ACHN (cell line): ENCODE results near the gene PERM1.
A peak's percentile ranks its signal among the peaks of the same experiment; 100 is the strongest.
"Not testable (repeated sequence)": the region's sequence is repeated elsewhere in the genome, so short reads cannot be mapped to it uniquely, and the experiment has no call there.

Experiments
- DNase-seq: peaks from one replicate; pipeline ENCODE4 v3.0.0-alpha.2; 2015
- in situ Hi-C: cut with HindIII; loops from 2 replicates; pipeline ENCODE4 v1.10.0; 2017; ENCODE audit warnings: low sequenced_read_pairs, low pct_ligation_motif_present, low pct_unique_long_range_greater_than_20kb

PERM1 gene

GRCh38 chr1:981955-982558 lies at the start of gene PERM1:
Gene PERM1 (minus strand): TSS chr1:982093. CDS start chr1:981029, 1,064 bp downstream.
- no peak for DNase-seq
- in situ Hi-C loops, result no loop called here

GRCh38 chr1:1030867-1031658 lies 49.2 kb upstream of the PERM1 start:
- DNase-seq, in situ Hi-C loops: not testable (repeated sequence)

DNA sequence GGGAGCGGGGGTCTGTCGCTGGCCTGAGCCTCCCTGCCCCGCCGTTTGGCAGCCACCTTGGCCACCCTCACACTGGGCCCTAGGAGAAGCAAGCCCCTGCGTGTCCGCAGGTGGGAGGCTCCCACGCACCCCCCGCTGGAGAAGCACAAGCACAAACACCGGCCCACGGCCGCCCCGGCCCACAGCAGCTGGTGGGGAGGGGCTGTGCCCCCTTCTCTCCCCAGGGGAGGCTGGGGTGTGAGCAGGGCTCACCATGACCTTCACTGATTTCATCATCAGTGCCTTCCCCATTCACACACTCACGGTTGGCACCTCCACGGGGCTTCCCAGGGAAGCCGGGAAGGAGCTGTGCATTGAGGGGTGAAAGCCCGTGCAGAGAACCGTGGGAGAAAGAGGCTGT lies 45.9 kb upstream of the PERM1 start:
- in situ Hi-C loops, result no loop called here
- DNase-seq, result no peak

GRCh38 chr1:1026599-1027413 lies 44.9 kb upstream of the PERM1 start:
- DNase-seq, result no peak

GRCh38 chr1:1025730-1026129 lies 43.8 kb upstream of the PERM1 start:
- no peak for DNase-seq
- in situ Hi-C loops, result no loop called here

More at GRCh38 chr1:1026599-1027413, 44.9 kb upstream of the PERM1 start:
- in situ Hi-C loops, result no loop called here

GRCh38 chr1:1024771-1025699 lies 43.1 kb upstream of the PERM1 start:
- DNase-seq, result peak; percentile 85
- in situ Hi-C loops, result no loop called here

DNA sequence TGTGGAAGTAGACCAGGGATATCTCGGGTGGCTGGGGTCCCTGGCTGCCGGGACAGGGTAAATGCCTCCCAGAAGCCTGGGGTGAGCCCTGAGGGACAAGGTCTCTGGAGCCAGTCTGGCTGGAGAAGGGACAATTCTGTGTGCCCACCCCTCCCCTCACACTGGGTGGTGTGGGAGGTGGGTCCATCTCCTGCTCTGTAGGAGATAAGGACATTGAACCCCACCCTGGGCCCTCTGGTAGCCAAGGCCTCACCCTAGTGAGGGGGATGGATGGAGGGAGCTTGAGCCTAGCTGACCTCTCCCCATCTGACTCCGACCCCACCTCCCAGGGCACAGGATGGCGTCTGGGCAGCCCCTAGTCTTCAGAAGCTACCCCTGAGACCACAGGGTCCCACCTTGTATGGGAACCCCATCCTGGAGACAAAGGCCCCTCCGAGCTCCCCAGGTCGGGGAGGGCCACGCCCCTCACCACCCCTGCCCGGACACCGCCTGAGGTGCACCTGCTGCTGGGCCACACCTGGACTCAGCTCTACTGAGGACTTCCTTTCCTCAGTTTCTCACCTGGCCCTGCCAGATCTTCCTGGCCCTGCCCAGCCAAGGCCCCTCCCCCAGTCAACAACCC lies 42.4 kb upstream of the PERM1 start:
- DNase-seq, result no peak
- in situ Hi-C loops, result no loop called here

DNA sequence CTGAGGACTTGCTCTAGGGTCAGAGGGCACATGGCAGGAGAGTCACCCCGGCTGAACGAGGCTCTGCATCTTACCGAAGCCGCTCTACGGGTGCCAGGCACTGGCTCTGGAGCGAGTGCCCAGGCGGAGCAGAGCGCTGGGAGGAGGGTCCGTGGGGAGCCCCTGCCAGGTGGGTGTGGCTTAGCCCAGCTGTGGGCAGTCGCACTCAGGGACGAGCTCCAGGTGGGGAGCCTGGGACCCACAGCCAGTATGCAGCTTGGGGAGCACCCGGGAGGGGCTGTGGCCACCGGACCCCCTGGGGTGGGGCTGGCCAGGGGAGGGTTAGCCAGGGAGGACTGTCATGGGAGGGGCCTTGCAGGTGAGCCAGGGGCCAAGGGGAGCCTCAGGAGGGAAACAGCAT lies 41.8 kb upstream of the PERM1 start:
- DNase-seq, result no peak
- in situ Hi-C loops, result no loop called here

GRCh38 chr1:1022302-1023009 lies 40.6 kb upstream of the PERM1 start:
- no peak for DNase-seq
- in situ Hi-C loops, result no loop called here

GRCh38 chr1:1021920-1022259 lies 40.0 kb upstream of the PERM1 start:
- peak; percentile 78 for DNase-seq
- in situ Hi-C loops, result no loop called here

DNA sequence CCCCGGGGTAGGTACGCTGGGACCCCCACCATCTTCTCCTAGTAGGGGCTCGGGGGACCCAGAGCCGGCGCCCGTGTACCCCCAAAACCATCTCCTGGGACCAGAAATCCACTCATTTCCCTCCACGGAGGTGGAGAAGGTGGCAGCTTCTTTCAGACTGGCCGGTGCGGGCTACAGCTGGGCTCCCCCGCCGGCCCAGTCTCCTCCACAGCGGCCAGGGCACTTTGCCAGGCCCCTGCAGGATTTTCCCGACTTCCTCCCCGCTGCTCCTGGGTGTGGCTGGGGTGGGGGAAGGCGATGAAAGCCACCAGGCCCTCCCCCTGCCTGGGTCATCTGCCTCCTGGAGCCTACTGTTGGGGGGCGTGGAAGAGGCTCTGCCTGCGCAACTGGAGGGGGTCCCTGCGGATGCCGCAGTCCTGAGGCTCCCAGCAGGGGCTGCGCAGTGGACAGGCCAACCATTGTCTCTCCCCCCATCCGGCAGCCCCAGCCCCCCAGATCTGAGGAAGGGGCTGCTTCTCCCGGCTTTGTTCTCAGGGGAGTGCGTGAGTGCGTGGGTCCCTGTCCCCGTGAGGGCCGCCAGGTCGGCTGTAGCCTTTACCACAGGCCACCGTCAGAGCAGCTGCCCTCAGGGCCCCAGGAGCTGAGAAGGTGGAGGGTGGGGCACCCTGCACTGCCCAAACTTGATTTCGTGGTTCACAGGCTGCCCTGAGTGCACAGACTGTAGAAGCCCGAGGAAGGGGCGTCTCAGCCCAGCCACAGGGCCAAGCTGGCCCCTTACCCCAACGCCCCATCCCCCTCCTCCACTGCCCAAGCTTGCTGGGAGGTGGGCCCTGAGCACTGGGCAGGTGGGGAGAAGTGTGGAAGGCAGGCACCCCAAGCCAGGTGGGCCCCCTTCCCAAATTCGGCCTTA lies 39.4 kb upstream of the PERM1 start:
- DNase-seq, result peak; percentile 76
- in situ Hi-C loops, result no loop called here

- in situ Hi-C loops, result no loop called here
- peak; percentile 36 for DNase-seq
Observed at GRCh38 chr1:1020415-1021009, 38.6 kb upstream of the PERM1 start.

- no peak for DNase-seq
- in situ Hi-C loops, result no loop called here
Observed at GRCh38 chr1:1020000-1020404, 38.1 kb upstream of the PERM1 start, which contains the start of gene AGRN. Gene AGRN (plus strand): TSS chr1:1020120. CDS start chr1:1020173, 53 bp downstream.

- DNase-seq, result peak; percentile 90
- in situ Hi-C loops, result no loop called here
Observed at GRCh38 chr1:1019122-1019999, 37.5 kb upstream of the PERM1 start.

GRCh38 chr1:1018321-1018685 lies 36.4 kb upstream of the PERM1 start:
- DNase-seq, in situ Hi-C loops: not testable (repeated sequence)
